ENCODE measurements around the gene TBX20.
"Not testable (repeated sequence)": the region's sequence is repeated elsewhere in the genome, so short reads cannot be mapped to it uniquely, and the experiment has no call there.

- TF ChIP-seq, protein P1, sequence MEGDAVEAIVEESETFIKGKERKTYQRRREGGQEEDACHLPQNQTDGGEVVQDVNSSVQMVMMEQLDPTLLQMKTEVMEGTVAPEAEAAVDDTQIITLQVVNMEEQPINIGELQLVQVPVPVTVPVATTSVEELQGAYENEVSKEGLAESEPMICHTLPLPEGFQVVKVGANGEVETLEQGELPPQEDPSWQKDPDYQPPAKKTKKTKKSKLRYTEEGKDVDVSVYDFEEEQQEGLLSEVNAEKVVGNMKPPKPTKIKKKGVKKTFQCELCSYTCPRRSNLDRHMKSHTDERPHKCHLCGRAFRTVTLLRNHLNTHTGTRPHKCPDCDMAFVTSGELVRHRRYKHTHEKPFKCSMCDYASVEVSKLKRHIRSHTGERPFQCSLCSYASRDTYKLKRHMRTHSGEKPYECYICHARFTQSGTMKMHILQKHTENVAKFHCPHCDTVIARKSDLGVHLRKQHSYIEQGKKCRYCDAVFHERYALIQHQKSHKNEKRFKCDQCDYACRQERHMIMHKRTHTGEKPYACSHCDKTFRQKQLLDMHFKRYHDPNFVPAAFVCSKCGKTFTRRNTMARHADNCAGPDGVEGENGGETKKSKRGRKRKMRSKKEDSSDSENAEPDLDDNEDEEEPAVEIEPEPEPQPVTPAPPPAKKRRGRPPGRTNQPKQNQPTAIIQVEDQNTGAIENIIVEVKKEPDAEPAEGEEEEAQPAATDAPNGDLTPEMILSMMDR (conservative IDR thresholded peaks at IDR 0.05): not testable (repeated sequence)
- TF ChIP-seq ZFX (IDR thresholded peaks at IDR 0.05): not testable (repeated sequence)
Measured at GRCh38 chr7:35200170-35200569, 53.7 kb downstream of the TBX20 start.
